ENCODE measurements around the gene FOXP1.

FOXP1 gene

GRCh38 chr3:71305231-71306206 is 278.0 kb downstream of the FOXP1 start:
- H3K27ac ChIP-seq: peak overlapping the region; percentile 86
- no peak for TF ChIP-seq CTCF (conservative IDR thresholded peaks at IDR 0.05)

GRCh38 chr3:71304684-71305083 is 278.8 kb downstream of the FOXP1 start:
- peak overlapping the region; percentile 86 for H3K27ac ChIP-seq
- peak; percentile 77 for TF ChIP-seq CTCF (conservative IDR thresholded peaks at IDR 0.05)

- peak overlapping the region; percentile 86 for H3K27ac ChIP-seq
- TF ChIP-seq CTCF (conservative IDR thresholded peaks at IDR 0.05): no peak
Observed at GRCh38 chr3:71304247-71304646, 279.3 kb downstream of the FOXP1 start.

GRCh38 chr3:71303627-71304200 is 279.8 kb downstream of the FOXP1 start:
- peak overlapping the region; percentile 86 for H3K27ac ChIP-seq

GRCh38 chr3:71302604-71303003 is 280.9 kb downstream of the FOXP1 start:
- TF ChIP-seq CTCF (conservative IDR thresholded peaks at IDR 0.05): no peak
- H3K27ac ChIP-seq: no peak overlapping the region

More at GRCh38 chr3:71303627-71304200, 279.8 kb downstream of the FOXP1 start:
- TF ChIP-seq CTCF (conservative IDR thresholded peaks at IDR 0.05): no peak

- no peak for TF ChIP-seq CTCF (conservative IDR thresholded peaks at IDR 0.05)
- no peak overlapping the region for H3K27ac ChIP-seq
Observed at GRCh38 chr3:71300951-71301393, 282.6 kb downstream of the FOXP1 start.

GRCh38 chr3:71299160-71299559 is 284.4 kb downstream of the FOXP1 start:
- no peak for TF ChIP-seq CTCF (conservative IDR thresholded peaks at IDR 0.05)
- no peak overlapping the region for H3K27ac ChIP-seq

Measured in VCaP (cell line).